SU-DHL-6 (cell line): ENCODE data around the gene TMEM163.

ENCODE experiments used
- H2AFZ ChIP-seq: fragments of 200-600 bp; sonication (generic); 2 replicates; pipeline ENCODE4 v1.6.1; 2014; ENCODE audit warnings: low read depth, mild to moderate bottlenecking, moderate library complexity, mixed read lengths, antibody characterized with exemption, low read length; ENCODE audit not compliant: severe bottlenecking
- H3F3A ChIP-seq: fragments of 200-600 bp; shearing (Covaris generic); 2 replicates; pipeline ENCODE4 v1.6.0; 2016; ENCODE audit warnings: antibody characterized with exemption, mild to moderate bottlenecking; ENCODE audit not compliant: insufficient read depth
- H3K27ac ChIP-seq: fragments of 200-600 bp; sonication (generic); 2 replicates; pipeline ENCODE4 v1.5.1; 2016; ENCODE audit warnings: low read depth, mild to moderate bottlenecking, low read length, moderate library complexity, mixed read lengths
- H3K27me3 ChIP-seq: fragments of 200-600 bp; sonication (generic), shearing (Covaris generic); 2 replicates; pipeline ENCODE4 v1.6.0; 2014; ENCODE audit warnings: mild to moderate bottlenecking, low read length
- H3K36me3 ChIP-seq: fragments of 200-600 bp; sonication (generic); 2 replicates; pipeline ENCODE4 v1.6.1; 2014; ENCODE audit warnings: mild to moderate bottlenecking, low read length, mixed read lengths
- H3K4me2 ChIP-seq: fragments of 300-600, 200-600 bp; shearing (Covaris generic), sonication (generic); 2 replicates; pipeline ENCODE4 v1.6.0; 2014; ENCODE audit warnings: low read length, low read depth, mild to moderate bottlenecking; ENCODE audit not compliant: poor library complexity, severe bottlenecking
- H3K4me3 ChIP-seq: fragments of 200-600 bp; sonication (generic); 2 replicates; pipeline ENCODE4 v1.5.1; 2014; ENCODE audit warnings: antibody characterized with exemption, low read length, mild to moderate bottlenecking, mixed read lengths; ENCODE audit not compliant: insufficient read depth, poor library complexity, severe bottlenecking
- H3K79me2 ChIP-seq: fragments of 200-600 bp; sonication (generic); 2 replicates; pipeline ENCODE4 v1.6.1; 2014; ENCODE audit warnings: mild to moderate bottlenecking, low read length, moderate library complexity; ENCODE audit not compliant: insufficient read depth
- H3K9ac ChIP-seq: fragments of 200-600 bp; sonication (generic); 2 replicates; pipeline ENCODE4 v1.7.0; 2014; ENCODE audit warnings: mild to moderate bottlenecking, low read length
- H3K9me2 ChIP-seq: fragments of 200-600 bp; sonication (generic); replicated peaks from 2 replicates; pipeline ENCODE4 v1.6.1; 2014; ENCODE audit warnings: low read length; ENCODE audit not compliant: insufficient read depth
- H3K9me3 ChIP-seq: fragments of 200-600 bp; sonication (generic); 2 replicates; pipeline ENCODE4 v1.6.1; 2014; ENCODE audit warnings: low read length, mixed read lengths; ENCODE audit not compliant: insufficient read depth
- H4K20me1 ChIP-seq: fragments of 200-600 bp; sonication (generic); 2 replicates; pipeline ENCODE4 v1.6.1; 2014; ENCODE audit warnings: low read depth, mild to moderate bottlenecking, antibody characterized with exemption, low read length, moderate library complexity, mixed read lengths
- CTCF ChIP-seq: fragments of 200-600 bp; sonication (generic); IDR thresholded peaks from one replicate; pipeline ENCODE4 v1.5.1; 2017; ENCODE audit warnings: antibody characterized with exemption, mild to moderate bottlenecking, low read length, moderate library complexity; ENCODE audit not compliant: insufficient read depth, poor library complexity, severe bottlenecking
- EZH2phosphoT487 ChIP-seq: fragments of 200-600 bp; sonication (generic), shearing (Covaris generic); conservative IDR thresholded peaks from 2 replicates; pipeline ENCODE4 v1.6.1; 2018; ENCODE audit warnings: mild to moderate bottlenecking, antibody characterized with exemption, low read length, moderate library complexity, mixed read lengths

TMEM163 gene

GRCh38 chr2:134576478-134576877 is 142.3 kb downstream of the TMEM163 start:
- Histone ChIP-seq H3K4me3 (no peak overlapping the region), H3K9me2 (no peaks in the 10 kb centered on the region), H3K79me2 (no peaks in the 10 kb centered on the region), H2AFZ (no peak overlapping the region), H3K4me2 (no peak overlapping the region), H3K27me3 (no peaks in the 10 kb centered on the region), H3K27ac (no peak overlapping the region), H3F3A (no peaks in the 10 kb centered on the region), H4K20me1 (no peaks in the 10 kb centered on the region), H3K9ac (no peak overlapping the region), H3K9me3 (no peaks in the 10 kb centered on the region), H3K36me3 (no peaks in the 10 kb centered on the region)
- no peak for TF ChIP-seq CTCF
- TF ChIP-seq EZH2phosphoT487, result no peak

GRCh38 chr2:134575888-134576287 is 142.9 kb downstream of the TMEM163 start:
- no peak for TF ChIP-seq EZH2phosphoT487
- TF ChIP-seq CTCF, result no peak
- H3K36me3 ChIP-seq, result no peaks in the 10 kb centered on the region
- no peaks in the 10 kb centered on the region for H3K9me3 ChIP-seq
- no peak overlapping the region for H3K4me3 ChIP-seq
- H3K27ac ChIP-seq, result no peak overlapping the region
- H3F3A ChIP-seq, result no peaks in the 10 kb centered on the region
- H3K9me2 ChIP-seq, result no peaks in the 10 kb centered on the region
- H3K4me2 ChIP-seq, result no peak overlapping the region
- no peaks in the 10 kb centered on the region for H4K20me1 ChIP-seq
- H3K9ac ChIP-seq, result no peak overlapping the region
- H3K79me2 ChIP-seq, result no peaks in the 10 kb centered on the region
- H3K27me3 ChIP-seq, result no peaks in the 10 kb centered on the region
- H2AFZ ChIP-seq, result no peak overlapping the region

- Histone ChIP-seq H3F3A (no peaks in the 10 kb centered on the region), H2AFZ (no peak overlapping the region), H3K79me2 (no peaks in the 10 kb centered on the region), H3K9ac (no peak overlapping the region), H3K36me3 (no peaks in the 10 kb centered on the region), H3K9me2 (no peaks in the 10 kb centered on the region), H3K4me2 (no peak overlapping the region), H3K4me3 (no peak overlapping the region), H3K9me3 (no peaks in the 10 kb centered on the region), H4K20me1 (no peaks in the 10 kb centered on the region), H3K27ac (no peak overlapping the region), H3K27me3 (no peaks in the 10 kb centered on the region)
- no peak for TF ChIP-seq CTCF
These were observed 144.0 kb downstream of the TMEM163 start for GRCh38 chr2:134574611-134575330.
